ENCODE measurements around the gene GPR157.

GPR157 gene

GRCh38 chr1:9086045-9086444 is 42.9 kb downstream of the GPR157 start:
- DNase-seq, result no peak

GRCh38 chr1:9085306-9085940 is 43.5 kb downstream of the GPR157 start:
- DNase-seq, result no peak

- no peak for DNase-seq
Measured at GRCh38 chr1:9084906-9085305, 44.0 kb downstream of the GPR157 start.

GRCh38 chr1:9081473-9081872 is 47.4 kb downstream of the GPR157 start:
- DNase-seq, result no peak

- DNase-seq, result no peak
Measured at GRCh38 chr1:9080705-9081291, 48.1 kb downstream of the GPR157 start.

- DNase-seq, result no peak
Measured at GRCh38 chr1:9079988-9080704, 48.8 kb downstream of the GPR157 start.

GRCh38 chr1:9078752-9079500 is 50.0 kb downstream of the GPR157 start:
- DNase-seq, result no peak

- DNase-seq, result no peak
Measured at GRCh38 chr1:9078015-9078751, 50.7 kb downstream of the GPR157 start.

GRCh38 chr1:9075022-9075421 is 53.9 kb downstream of the GPR157 start:
- DNase-seq, result no peak

- DNase-seq, result no peak
Measured at GRCh38 chr1:9073143-9073542, 55.8 kb downstream of the GPR157 start.

GRCh38 chr1:9071554-9072235 is 57.2 kb downstream of the GPR157 start:
- DNase-seq, result no peak

GRCh38 chr1:9070486-9070885 is 58.4 kb downstream of the GPR157 start:
- no peak for DNase-seq

GRCh38 chr1:9069326-9070100 is 59.4 kb downstream of the GPR157 start, which contains the start of gene SLC2A5:
Gene SLC2A5, minus strand, starts transcription at chr1:9069635. Its CDS starts 99 bp downstream, at chr1:9069536.
- DNase-seq, result no peak

GRCh38 chr1:9068981-9069325 is 59.9 kb downstream of the GPR157 start:
- no peak for DNase-seq

GRCh38 chr1:9066945-9067807 is 61.7 kb downstream of the GPR157 start:
- DNase-seq, result no peak

GRCh38 chr1:9065213-9065751 is 63.6 kb downstream of the GPR157 start:
- DNase-seq, result no peak

GRCh38 chr1:9062846-9063245 is 66.1 kb downstream of the GPR157 start:
- DNase-seq, result no peak

GRCh38 chr1:9062021-9062471 is 66.9 kb downstream of the GPR157 start:
- no peak for DNase-seq

GRCh38 chr1:9061252-9061960 is 67.5 kb downstream of the GPR157 start:
- no peak for DNase-seq
